Raji (cell line): ENCODE results near the gene RUFY4.
"Not testable (repeated sequence)": the region's sequence is repeated elsewhere in the genome, so short reads cannot be mapped to it uniquely, and the experiment has no call there.

Experiments used
- POLR2A ChIP-seq: IDR thresholded peaks from 2 replicates; pipeline ENCODE4 v1.6.1; 2011; ENCODE audit warnings: low read depth, low read length, control low read depth; ENCODE audit not compliant: insufficient read depth

The RUFY4 gene

GRCh38 chr2:218068721-218069334, at the start of gene RUFY4:
TSS of gene RUFY4 (plus strand) at chr2:218069253. CDS start at chr2:218070606, 1,353 bp downstream.
- not testable (repeated sequence) for TF ChIP-seq POLR2A

GRCh38 chr2:218019411-218020060, 49.5 kb upstream of the RUFY4 start:
- no peak for TF ChIP-seq POLR2A

- no peak for TF ChIP-seq POLR2A
Measured at GRCh38 chr2:218020281-218020680, 48.8 kb upstream of the RUFY4 start.

- TF ChIP-seq POLR2A, result no peak
Measured at GRCh38 chr2:218020966-218021535, 48.0 kb upstream of the RUFY4 start.

GRCh38 chr2:218021536-218022071, 47.4 kb upstream of the RUFY4 start:
- TF ChIP-seq POLR2A, result no peak

- TF ChIP-seq POLR2A, result no peak
Measured at GRCh38 chr2:218022131-218022850, 46.8 kb upstream of the RUFY4 start.

- TF ChIP-seq POLR2A, result no peak
Measured at GRCh38 chr2:218022851-218023530, 46.1 kb upstream of the RUFY4 start.

GRCh38 chr2:218023636-218024035, 45.4 kb upstream of the RUFY4 start:
- TF ChIP-seq POLR2A, result no peak

GRCh38 chr2:218024336-218024735, 44.7 kb upstream of the RUFY4 start:
- TF ChIP-seq POLR2A, result no peak

- no peak for TF ChIP-seq POLR2A
Measured at GRCh38 chr2:218024871-218025270, 44.2 kb upstream of the RUFY4 start.

- no peak for TF ChIP-seq POLR2A
Measured at GRCh38 chr2:218026244-218026643, 42.8 kb upstream of the RUFY4 start.

- no peak for TF ChIP-seq POLR2A
Measured at GRCh38 chr2:218026676-218027425, 42.2 kb upstream of the RUFY4 start.

- TF ChIP-seq POLR2A, result no peak
Measured at GRCh38 chr2:218027426-218028188, 41.4 kb upstream of the RUFY4 start.

- TF ChIP-seq POLR2A, result no peak
Measured at GRCh38 chr2:218028189-218028495, 40.9 kb upstream of the RUFY4 start.
